Large intestine (tissue), 3 donors: ENCODE measurements around the gene RFT1. TPM values are rescaled to one million over a fixed set of nuclear protein-coding genes. Genes with fewer than 3 reads are reported as not detected.
"Not testable (repeated sequence)": the region's sequence is repeated elsewhere in the genome, so short reads cannot be mapped to it uniquely, and the experiment has no call there.

Experiments
- DNase-seq, 2 donors: peaks; one replicate each; pipeline versions ENCODE4 v3.0.0 to v3.0.0-alpha.2; 2013
- H3K27ac ChIP-seq: one replicate; pipeline ENCODE4 v1.5.1; 2013; ENCODE audit warnings: low read length
- H3K27me3 ChIP-seq: 2 replicates; pipeline ENCODE4 v1.6.1; 2013; ENCODE audit warnings: low read length; ENCODE audit not compliant: control insufficient read depth, insufficient read depth
- H3K36me3 ChIP-seq: 2 replicates; pipeline ENCODE4 v1.6.1; 2013; ENCODE audit warnings: low read length; ENCODE audit not compliant: control insufficient read depth, insufficient read depth
- H3K4me1 ChIP-seq: one replicate; pipeline ENCODE4 v1.6.1; 2013; ENCODE audit warnings: low read length; ENCODE audit not compliant: control insufficient read depth, insufficient read depth
- H3K4me3 ChIP-seq: one replicate; pipeline ENCODE4 v1.5.1; 2013; ENCODE audit warnings: low read length
- H3K9me3 ChIP-seq: one replicate; pipeline ENCODE4 v1.6.1; 2013; ENCODE audit warnings: mild to moderate bottlenecking, low read depth, low read length, moderate library complexity; ENCODE audit not compliant: control insufficient read depth
- WGBS: methylation state at CpG from one replicate; pipeline ENCODE4 v1.1.5; 2013; ENCODE audit warnings: low lambda C conversion rate; ENCODE audit not compliant: insufficient coverage; 5-methylcytosine and 5-hydroxymethylcytosine counted together
- polyA plus RNA-seq: library from polyadenylated mRNA; unstranded; fragments of 120-200 nt; gene quantifications from one replicate; pipeline ENCODE4 v1.2.1, GENCODE V29; 2013

RFT1 gene
- polyA plus RNA-seq, 1 donor: 20.0 TPM

GRCh38 chr3:53067567-53067966 is 62.7 kb downstream of the RFT1 start:
- no peak overlapping the region for H3K4me3 ChIP-seq
- no peak for DNase-seq
- no peaks in the 10 kb centered on the region for H3K9me3 ChIP-seq
- WGBS: no CpG with 5 or more reads among the region's 3 CpGs
- no peak overlapping the region for H3K27ac ChIP-seq
- H3K27me3 ChIP-seq: no peaks in the 10 kb centered on the region
- no peaks in the 10 kb centered on the region for H3K36me3 ChIP-seq
- peaks cover 9% of the 10 kb centered on the region for H3K4me1 ChIP-seq

DNA sequence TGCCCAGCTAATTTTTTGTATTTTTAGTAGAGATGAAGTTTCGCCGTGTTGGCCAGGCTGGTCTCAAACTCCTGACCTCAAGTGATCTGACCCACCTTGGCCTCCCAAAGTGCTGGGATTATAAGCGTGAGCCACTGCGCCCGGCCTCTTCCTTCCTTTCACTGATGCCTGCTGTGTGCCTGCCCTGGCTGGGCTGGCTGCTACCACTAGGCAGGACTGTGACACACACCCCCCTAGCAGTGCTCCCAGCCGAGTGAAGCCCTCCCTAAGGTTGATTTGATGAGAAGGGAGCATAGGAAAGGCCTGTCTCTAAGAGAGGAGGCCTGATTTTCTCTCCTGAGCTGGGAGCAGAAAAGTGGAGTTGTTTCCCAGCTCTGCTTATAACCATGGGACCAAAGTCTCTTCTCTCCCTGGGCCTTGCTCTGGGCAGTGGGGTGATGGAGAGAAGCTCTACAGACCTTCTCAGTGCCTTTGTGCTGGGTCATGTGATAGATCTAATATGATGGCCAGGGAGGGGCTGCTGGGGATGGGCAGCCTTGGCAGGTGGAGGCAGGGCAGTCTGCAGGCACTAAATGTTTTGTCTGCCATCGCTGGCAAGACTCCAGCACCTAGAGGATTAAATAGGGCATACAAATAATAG is 64.3 kb downstream of the RFT1 start:
- H3K27me3 ChIP-seq: no peaks in the 10 kb centered on the region
- H3K4me3 ChIP-seq: no peak overlapping the region
- no peaks in the 10 kb centered on the region for H3K9me3 ChIP-seq
- WGBS: no CpG with 5 or more reads among the region's 7 CpGs
- H3K36me3 ChIP-seq: no peaks in the 10 kb centered on the region
- no peaks in the 10 kb centered on the region for H3K4me1 ChIP-seq
- DNase-seq: no peak
- H3K27ac ChIP-seq: no peak overlapping the region

- no peaks in the 10 kb centered on the region for H3K27me3 ChIP-seq
- no peaks in the 10 kb centered on the region for H3K4me1 ChIP-seq
- H3K4me3 ChIP-seq: no peak overlapping the region
- no peaks in the 10 kb centered on the region for H3K36me3 ChIP-seq
- DNase-seq: no peak
- no CpG with 5 or more reads among the region's 2 CpGs for WGBS
- no peaks in the 10 kb centered on the region for H3K9me3 ChIP-seq
- H3K27ac ChIP-seq: no peak overlapping the region
Measured at GRCh38 chr3:53062905-53063304, 67.3 kb downstream of the RFT1 start.

DNA sequence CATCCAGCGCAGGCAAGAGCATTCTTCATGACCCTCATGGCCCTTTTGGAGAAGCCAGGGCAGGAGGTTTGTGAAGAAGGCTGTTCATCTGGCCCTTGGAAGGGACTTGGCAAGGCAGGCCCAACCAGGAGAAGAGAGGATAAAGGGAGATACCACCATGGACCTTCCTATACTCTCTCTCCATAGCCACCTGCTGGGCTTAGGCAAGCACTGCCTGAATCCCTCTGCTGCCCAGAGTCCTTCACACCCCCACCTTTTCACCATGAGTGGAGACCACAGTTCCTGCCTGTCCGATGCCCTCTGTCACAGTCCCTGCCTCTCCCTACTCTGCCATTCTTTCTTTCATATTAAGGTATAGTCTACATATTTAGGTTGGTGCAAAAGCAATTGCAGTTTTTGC is 73.8 kb downstream of the RFT1 start:
- H3K27ac ChIP-seq: no peak overlapping the region
- no peaks in the 10 kb centered on the region for H3K27me3 ChIP-seq
- H3K4me3 ChIP-seq: no peak overlapping the region
- DNase-seq: no peak
- H3K4me1 ChIP-seq: no peaks in the 10 kb centered on the region
- no CpG with 5 or more reads among the region's 2 CpGs for WGBS
- no peaks in the 10 kb centered on the region for H3K9me3 ChIP-seq
- no peaks in the 10 kb centered on the region for H3K36me3 ChIP-seq

DNA sequence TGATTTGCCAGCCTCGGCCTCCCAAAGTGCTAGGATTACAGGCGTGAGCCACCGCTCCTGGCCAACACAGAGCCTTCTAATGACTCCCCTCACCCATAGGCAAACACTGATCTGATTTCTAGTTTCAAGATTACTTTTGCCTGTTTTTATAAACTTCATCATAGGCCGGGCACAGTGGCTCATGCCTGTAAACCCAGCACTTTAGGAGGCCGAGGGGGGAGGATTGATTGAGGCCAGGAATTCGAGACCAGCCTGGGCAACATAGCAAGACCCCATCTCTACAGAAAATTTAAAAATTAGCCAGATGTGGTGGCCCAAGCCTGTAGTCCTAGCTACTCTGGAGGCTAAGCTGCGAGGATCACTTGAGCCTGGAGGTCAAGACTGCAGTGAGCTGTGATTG is 76.0 kb downstream of the RFT1 start:
- not testable (repeated sequence) for H3K9me3 ChIP-seq, H3K27me3 ChIP-seq, DNase-seq, H3K4me1 ChIP-seq, H3K27ac ChIP-seq, H3K36me3 ChIP-seq, H3K4me3 ChIP-seq
- WGBS: 80% methylated on average over 2 of the region's 7 CpGs

- no peaks in the 10 kb centered on the region for H3K9me3 ChIP-seq
- H3K27me3 ChIP-seq: no peaks in the 10 kb centered on the region
- no CpG with 5 or more reads among the region's 2 CpGs for WGBS
- no peak overlapping the region for H3K4me3 ChIP-seq
- peak in 1 of 2 donors; percentile 13 for DNase-seq
- no peaks in the 10 kb centered on the region for H3K4me1 ChIP-seq
- no peaks in the 10 kb centered on the region for H3K36me3 ChIP-seq
- no peak overlapping the region for H3K27ac ChIP-seq
Measured at GRCh38 chr3:53051929-53052328, 78.3 kb downstream of the RFT1 start.

DNA sequence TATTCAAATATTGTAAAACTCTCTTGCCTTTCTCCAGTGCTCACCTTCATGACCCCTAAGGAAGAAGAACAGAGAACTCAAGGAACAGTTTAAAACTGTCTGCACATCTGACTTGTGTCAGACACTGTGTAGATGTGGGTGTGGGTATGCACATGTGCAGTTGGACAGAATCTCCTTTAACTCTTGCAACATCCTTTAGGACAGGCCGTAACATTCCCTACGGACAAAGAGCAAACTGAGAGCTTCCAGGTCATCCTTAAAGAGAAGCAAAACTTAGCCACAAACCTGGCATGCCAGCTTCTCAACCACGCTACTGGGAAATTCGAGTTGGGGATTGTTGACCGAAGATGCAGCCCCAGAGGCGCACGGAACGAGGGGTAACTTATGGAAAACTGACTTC is 80.2 kb downstream of the RFT1 start:
- H3K27ac ChIP-seq: no peak overlapping the region
- no peak overlapping the region for H3K4me3 ChIP-seq
- H3K36me3 ChIP-seq: no peaks in the 10 kb centered on the region
- no peaks in the 10 kb centered on the region for H3K9me3 ChIP-seq
- DNase-seq: no peak
- WGBS: 100% methylated on average over 1 of the region's 8 CpGs
- H3K27me3 ChIP-seq: no peaks in the 10 kb centered on the region
- no peaks in the 10 kb centered on the region for H3K4me1 ChIP-seq

DNA sequence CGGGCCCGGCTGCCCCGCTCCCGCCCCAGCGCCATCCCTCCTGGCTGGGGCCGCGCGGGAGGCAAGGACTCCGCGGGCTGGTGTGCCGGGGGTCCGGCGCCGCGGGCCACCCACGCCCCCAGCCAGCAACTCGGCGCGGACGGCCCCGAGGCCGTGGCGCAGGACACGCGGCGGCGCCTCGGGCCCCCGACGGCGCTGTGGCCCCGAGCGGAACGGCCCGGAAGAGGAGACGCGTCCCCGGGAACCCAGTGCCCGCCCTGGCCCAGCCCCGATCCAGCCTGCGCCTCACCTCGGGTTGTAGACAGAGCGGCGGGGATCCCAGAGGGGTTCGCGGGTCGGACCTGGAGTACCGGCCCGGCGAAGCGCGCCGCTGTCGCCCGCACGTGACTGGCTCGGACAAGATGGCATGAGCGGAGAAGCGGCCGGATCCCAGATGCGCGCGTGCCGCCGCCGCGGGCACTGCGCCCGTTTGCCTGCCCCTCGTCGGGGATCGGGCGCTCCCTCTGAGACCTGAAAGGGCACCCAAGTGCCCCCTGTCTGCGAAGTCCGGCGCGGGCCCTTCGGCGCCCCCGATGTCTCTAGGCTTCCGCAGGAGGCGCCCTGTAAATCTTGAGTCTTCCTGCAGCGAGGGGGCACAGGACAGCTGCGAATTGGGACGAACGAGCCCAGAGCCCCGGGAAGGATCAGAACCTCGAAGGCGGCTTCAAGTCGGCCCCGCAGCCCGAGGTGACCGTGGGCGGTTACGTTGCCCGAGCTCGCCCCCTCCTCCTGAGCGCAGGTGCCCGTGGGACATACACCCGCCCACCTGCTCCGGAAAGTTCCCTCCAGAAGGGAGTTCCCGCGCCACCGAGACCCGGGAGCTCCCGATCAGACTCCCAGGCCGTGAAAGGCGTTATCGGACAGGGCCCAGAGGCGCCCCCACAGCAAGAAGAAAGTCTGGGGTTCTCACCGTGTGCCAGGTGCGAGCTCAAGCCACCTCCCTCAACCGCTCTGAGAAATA is 83.8 kb downstream of the RFT1 start:
- Histone ChIP-seq H3K4me1 (peaks cover 7% of the 10 kb centered on the region), H3K27me3 (no peaks in the 10 kb centered on the region), H3K27ac (peak overlapping the region; percentile 61), H3K36me3 (no peaks in the 10 kb centered on the region), H3K4me3 (peak overlapping the region; percentile 42), H3K9me3 (no peaks in the 10 kb centered on the region)
- peak; percentile 46 to 78 for DNase-seq
- WGBS: no CpG with 5 or more reads among the region's 113 CpGs

DNA sequence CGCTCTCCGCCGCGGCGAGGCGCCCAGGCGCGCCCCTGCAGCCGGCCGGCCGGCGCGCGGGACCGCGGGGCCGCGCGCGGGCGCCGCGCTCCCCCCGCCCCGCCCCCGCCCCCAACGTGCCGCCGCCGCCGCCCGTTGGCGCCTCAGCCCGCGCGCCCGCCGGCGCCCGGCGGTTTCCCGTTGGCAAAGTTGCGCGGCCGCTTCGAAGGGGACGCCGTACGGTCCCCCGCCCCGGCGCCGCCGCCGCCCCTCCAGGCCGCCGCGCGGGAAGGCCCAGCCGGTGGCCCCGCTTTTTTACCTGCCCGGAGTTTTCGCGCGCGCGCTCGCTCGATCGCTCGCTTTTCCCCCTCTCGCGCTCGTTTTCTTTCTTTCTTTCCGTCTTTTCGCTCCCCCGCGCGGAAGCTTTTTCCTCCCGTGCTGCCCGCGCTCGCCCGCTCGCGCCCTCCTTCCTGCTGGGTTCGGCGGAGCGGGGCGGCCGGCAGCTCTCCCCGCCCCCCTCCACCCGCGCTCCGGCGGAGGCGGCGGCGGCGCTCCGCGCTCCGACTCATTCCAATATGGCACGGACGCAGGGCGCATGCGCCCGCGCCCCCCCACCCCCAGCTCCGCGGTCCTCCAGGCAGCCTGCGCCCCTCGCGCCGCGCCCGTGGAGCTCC is 84.6 kb downstream of the RFT1 start, which contains the start of gene SFMBT1:
TSS of gene SFMBT1 (minus strand) at position 556 of the 653 bp plus-strand sequence. CDS start 76,945 bp downstream, outside the sequence.
- H3K4me3 ChIP-seq: peak within 1 kb of the TSS; percentile 72
- DNase-seq: peak; percentile 69 to 83
- peak within 1 kb of the TSS; percentile 91 for H3K27ac ChIP-seq
- H3K36me3 ChIP-seq: no peaks in the 10 kb centered on the region
- H3K4me1 ChIP-seq: peaks cover 11% of the 10 kb centered on the region
- H3K9me3 ChIP-seq: no peaks in the 10 kb centered on the region
- H3K27me3 ChIP-seq: no peaks in the 10 kb centered on the region
- no CpG with 5 or more reads among the region's 117 CpGs for WGBS
